ENCODE results near the gene PNLDC1. TPM values are rescaled to one million over a fixed set of nuclear protein-coding genes. Genes with fewer than 3 reads are reported as not detected.

PNLDC1 gene
- total and polyA plus RNA-seq, 9 of the 15 experiments (the other 6 are each of a cell fraction or from before 2014, with no cell fraction given), result 0.12 TPM; not detected in 8

- Histone ChIP-seq H3K27me3 (ENCODE audit: control insufficient read depth in 2 of 2, insufficient read depth in 2 of 2, low read length in 2 of 2) (peaks cover 50 to 59% of the 10 kb centered on the region in 2 experiments), H2AFZ (ENCODE audit: low read depth, low read length) (no peak overlapping the region), H3K4me2 (ENCODE audit: insufficient read depth, low read length) (no peak overlapping the region), H3K4me1 (replicated peaks in 1 of 2; ENCODE audit: control insufficient read depth in 2 of 2, insufficient read depth in 2 of 2, low read length in 2 of 2) (peaks cover 0 to 7% of the 10 kb centered on the region in 2 experiments; a peak in 3 of 5 replicates), H3K9me1 (ENCODE audit: control insufficient read depth, insufficient read depth, low read length) (no peaks in the 10 kb centered on the region), H3K4me3 (no peak overlapping the region), H3K9ac (ENCODE audit: insufficient read depth in 1 of 2, low read depth in 2 of 2, low read length in 2 of 2) (no peak overlapping the region), H3K27ac (ENCODE audit: extremely low read depth, low read depth, low read length) (no peak overlapping the region), H3K79me2 (ENCODE audit: control insufficient read depth, insufficient read depth, low read length) (no peaks in the 10 kb centered on the region), H4K20me1 (replicated peaks; ENCODE audit: control insufficient read depth, insufficient read depth, low read length) (peaks cover 3% of the 10 kb centered on the region; the same call in 1 of the 2 replicates), H3K9me3 (replicated peaks; ENCODE audit: control insufficient read depth, insufficient read depth, low read depth, low read length) (no peaks in the 10 kb centered on the region), H3K36me3 (ENCODE audit: control insufficient read depth, insufficient read depth, low read length) (no peaks in the 10 kb centered on the region)
- POLR2A ChIA-PET, result interaction anchor here (0.6 to 1.1 kb wide), 3 partner anchors 20 to 316 kb away, joined by 3 read pairs; no protein-coding TSS in a partner anchor
- TF ChIP-seq BRCA1 (IDR thresholded peaks at IDR 0.05) (no peak), BRCA1 (CRISPR knock-in tag; IDR thresholded peaks at IDR 0.05) (no peak), PATZ1 (CRISPR knock-in tag; IDR thresholded peaks at IDR 0.05; ENCODE audit: borderline replicate concordance) (no peak)
- in situ Hi-C loops (cut with MboI), result no loop called here
- BruUV-seq (replicated peaks), result no TSS peak
- DNase-seq (ENCODE audit: extremely low read depth in 1 of 4, low spot score in 3 of 4) (no peak), FAIRE-seq (no peak), ATAC-seq (no peak)
- intact Hi-C loops (cut with micrococcal nuclease), result no loop called here
- 2% methylated on average over 4 of the region's 4 CpGs for WGBS (ENCODE audit: insufficient coverage, low coverage, missing lambda C conversion rate)
- CTCF ChIA-PET (ENCODE audit: low intra/inter-chr PET ratio), result no interaction called here
Measured at GRCh38 chr6:159831373-159831679, 31.2 kb downstream of the PNLDC1 start.

DNA sequence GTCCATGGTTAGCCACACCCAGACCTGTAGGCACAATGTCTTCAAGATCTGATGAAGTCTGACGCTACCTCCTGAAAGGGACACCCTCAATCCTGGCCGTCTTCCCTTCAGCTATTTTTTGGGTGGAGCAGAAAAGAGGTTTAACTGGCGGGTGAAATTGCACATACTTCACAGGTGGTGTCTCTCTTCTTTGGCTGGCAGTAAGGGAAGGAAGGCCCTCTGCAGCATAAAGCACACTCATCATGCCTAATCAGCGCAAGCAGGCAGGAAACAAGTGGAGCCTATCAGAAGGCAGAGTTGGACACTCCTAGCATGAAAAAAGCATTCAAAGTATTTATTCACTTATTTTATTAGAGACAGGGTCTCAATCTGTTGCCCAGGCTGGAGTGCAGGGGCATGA lies 32.9 kb downstream of the PNLDC1 start:
- in situ Hi-C loops (cut with MboI), result no loop called here
- intact Hi-C loops (cut with micrococcal nuclease), result no loop called here
- Histone ChIP-seq H3K4me3 (no peak overlapping the region), H3K9ac (ENCODE audit: insufficient read depth in 1 of 2, low read depth in 2 of 2, low read length in 2 of 2) (no peak overlapping the region), H4K20me1 (replicated peaks; ENCODE audit: control insufficient read depth, insufficient read depth, low read length) (peaks cover 3% of the 10 kb centered on the region; the same call in 1 of the 2 replicates), H3K9me1 (ENCODE audit: control insufficient read depth, insufficient read depth, low read length) (no peaks in the 10 kb centered on the region), H3K9me3 (replicated peaks; ENCODE audit: control insufficient read depth, insufficient read depth, low read depth, low read length) (no peaks in the 10 kb centered on the region), H3K79me2 (ENCODE audit: control insufficient read depth, insufficient read depth, low read length) (no peaks in the 10 kb centered on the region), H3K27ac (ENCODE audit: extremely low read depth, low read depth, low read length) (no peak overlapping the region), H3K36me3 (ENCODE audit: control insufficient read depth, insufficient read depth, low read length) (no peaks in the 10 kb centered on the region), H2AFZ (ENCODE audit: low read depth, low read length) (no peak overlapping the region), H3K4me1 (replicated peaks in 1 of 2; ENCODE audit: control insufficient read depth in 2 of 2, insufficient read depth in 2 of 2, low read length in 2 of 2) (peaks cover 0 to 12% of the 10 kb centered on the region in 2 experiments; a peak in 3 of 5 replicates), H3K27me3 (ENCODE audit: control insufficient read depth in 2 of 2, insufficient read depth in 2 of 2, low read length in 2 of 2) (peaks cover 57 to 59% of the 10 kb centered on the region in 2 experiments), H3K4me2 (ENCODE audit: insufficient read depth, low read length) (no peak overlapping the region)
- 3% methylated on average over 4 of the region's 4 CpGs for WGBS (ENCODE audit: insufficient coverage, low coverage, missing lambda C conversion rate)
- ChIA-PET CTCF (ENCODE audit: low intra/inter-chr PET ratio) (no interaction called here), POLR2A (interaction anchor here (1.1 kb wide), 1 partner anchor 140 kb away, joined by 3 read pairs; the partner anchor contains the start of gene SOD2)
- FAIRE-seq (peak; percentile 55), DNase-seq (ENCODE audit: extremely low read depth in 1 of 4, low spot score in 3 of 4) (peak in 1 of 4 experiments; percentile 27), ATAC-seq (peak; percentile 77)
- BruUV-seq (replicated peaks), result no TSS peak
- TF ChIP-seq ZNF316 (IDR thresholded peaks at IDR 0.05) (peak; percentile 22; the same call in 1 of the 2 replicates), NFE2 (IDR thresholded peaks at IDR 0.05; ENCODE audit: low read depth) (peak; percentile 31; the same call in 1 of the 2 replicates), BMI1 (IDR thresholded peaks at IDR 0.05; ENCODE audit: low read length) (no peak), C11orf30 (IDR thresholded peaks at IDR 0.05; ENCODE audit: low read depth) (peak; percentile 33; the same call in 1 of the 2 replicates), HMG20B (CRISPR knock-in tag; IDR thresholded peaks at IDR 0.05) (no peak), FOXA1 (IDR thresholded peaks at IDR 0.05; ENCODE audit: borderline replicate concordance) (no peak)
- TF ChIP-seq, protein P1, sequence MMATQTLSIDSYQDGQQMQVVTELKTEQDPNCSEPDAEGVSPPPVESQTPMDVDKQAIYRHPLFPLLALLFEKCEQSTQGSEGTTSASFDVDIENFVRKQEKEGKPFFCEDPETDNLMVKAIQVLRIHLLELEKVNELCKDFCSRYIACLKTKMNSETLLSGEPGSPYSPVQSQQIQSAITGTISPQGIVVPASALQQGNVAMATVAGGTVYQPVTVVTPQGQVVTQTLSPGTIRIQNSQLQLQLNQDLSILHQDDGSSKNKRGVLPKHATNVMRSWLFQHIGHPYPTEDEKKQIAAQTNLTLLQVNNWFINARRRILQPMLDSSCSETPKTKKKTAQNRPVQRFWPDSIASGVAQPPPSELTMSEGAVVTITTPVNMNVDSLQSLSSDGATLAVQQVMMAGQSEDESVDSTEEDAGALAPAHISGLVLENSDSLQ (IDR thresholded peaks at IDR 0.05), result peak; percentile 3; the same call in 1 of the 2 replicates
- TF ChIP-seq, protein P2, sequence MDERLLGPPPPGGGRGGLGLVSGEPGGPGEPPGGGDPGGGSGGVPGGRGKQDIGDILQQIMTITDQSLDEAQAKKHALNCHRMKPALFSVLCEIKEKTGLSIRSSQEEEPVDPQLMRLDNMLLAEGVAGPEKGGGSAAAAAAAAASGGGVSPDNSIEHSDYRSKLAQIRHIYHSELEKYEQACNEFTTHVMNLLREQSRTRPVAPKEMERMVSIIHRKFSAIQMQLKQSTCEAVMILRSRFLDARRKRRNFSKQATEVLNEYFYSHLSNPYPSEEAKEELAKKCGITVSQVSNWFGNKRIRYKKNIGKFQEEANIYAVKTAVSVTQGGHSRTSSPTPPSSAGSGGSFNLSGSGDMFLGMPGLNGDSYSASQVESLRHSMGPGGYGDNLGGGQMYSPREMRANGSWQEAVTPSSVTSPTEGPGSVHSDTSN (CRISPR knock-in tag; IDR thresholded peaks at IDR 0.05; ENCODE audit: low read depth), result no peak
- TF ChIP-seq, protein P2 (tag; conservative IDR thresholded peaks at IDR 0.05; ENCODE audit: low read depth), result 0 out of 2 replicates have a peak, but pooled peaks have one; percentile 8
